Transverse colon (tissue), 3 donors: Measurements from ENCODE around the gene TAS2R20.

Source experiments
- EP300 ChIP-seq: sonication (generic); formaldehyde crosslinking; IDR thresholded peaks from one replicate; pipeline ENCODE4 v1.6.1; 2017; ENCODE audit warnings: antibody characterized with exemption, low read depth
- POLR2A ChIP-seq: fragments of 450-650 bp; IDR thresholded peaks from one replicate; pipeline ENCODE4 v1.6.1; 2016; ENCODE audit warnings: antibody characterized with exemption, mild to moderate bottlenecking, moderate library complexity
- TF ChIP-seq, protein P1 (sequence below), 5 experiments: fragments of 200-600 bp in 3 of 5; fragments of 450-650 bp in 2 of 5; sonication (generic) in 3 of 5; IDR thresholded peaks; 1 replicate in 2 of 5; 2 replicates in 3 of 5; pipeline ENCODE4 v1.5.1; 2016 to 2017; ENCODE audit warnings: antibody characterized with exemption in 5 of 5, inconsistent platforms in 3 of 5, mild to moderate bottlenecking in 2 of 5, moderate library complexity in 1 of 5

DNA sequence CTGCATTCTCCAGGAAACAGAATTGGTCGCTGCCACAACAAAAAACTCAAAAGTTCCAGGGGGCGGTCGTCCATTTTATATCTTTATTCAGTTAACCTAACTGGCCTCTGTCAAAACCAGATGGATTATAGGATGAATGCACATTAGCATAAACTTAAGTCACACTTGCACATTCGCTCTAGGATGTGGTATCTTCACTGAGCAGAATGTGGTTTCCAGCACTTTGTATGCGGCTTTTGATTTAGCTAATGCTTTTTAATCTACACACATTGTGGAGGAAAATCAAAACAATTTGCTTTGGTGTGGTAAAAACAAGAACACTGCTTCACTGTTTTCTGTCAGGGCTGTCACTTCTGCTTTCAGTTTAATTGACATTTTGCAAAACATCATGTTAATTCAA is 15.9 kb downstream of the TAS2R20 start:
- TF ChIP-seq POLR2A: no peak
- TF ChIP-seq, protein P1, sequence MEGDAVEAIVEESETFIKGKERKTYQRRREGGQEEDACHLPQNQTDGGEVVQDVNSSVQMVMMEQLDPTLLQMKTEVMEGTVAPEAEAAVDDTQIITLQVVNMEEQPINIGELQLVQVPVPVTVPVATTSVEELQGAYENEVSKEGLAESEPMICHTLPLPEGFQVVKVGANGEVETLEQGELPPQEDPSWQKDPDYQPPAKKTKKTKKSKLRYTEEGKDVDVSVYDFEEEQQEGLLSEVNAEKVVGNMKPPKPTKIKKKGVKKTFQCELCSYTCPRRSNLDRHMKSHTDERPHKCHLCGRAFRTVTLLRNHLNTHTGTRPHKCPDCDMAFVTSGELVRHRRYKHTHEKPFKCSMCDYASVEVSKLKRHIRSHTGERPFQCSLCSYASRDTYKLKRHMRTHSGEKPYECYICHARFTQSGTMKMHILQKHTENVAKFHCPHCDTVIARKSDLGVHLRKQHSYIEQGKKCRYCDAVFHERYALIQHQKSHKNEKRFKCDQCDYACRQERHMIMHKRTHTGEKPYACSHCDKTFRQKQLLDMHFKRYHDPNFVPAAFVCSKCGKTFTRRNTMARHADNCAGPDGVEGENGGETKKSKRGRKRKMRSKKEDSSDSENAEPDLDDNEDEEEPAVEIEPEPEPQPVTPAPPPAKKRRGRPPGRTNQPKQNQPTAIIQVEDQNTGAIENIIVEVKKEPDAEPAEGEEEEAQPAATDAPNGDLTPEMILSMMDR (IDR thresholded peaks at IDR 0.05): no peak
- no peak for TF ChIP-seq EP300
